SK-N-SH (cell line): ENCODE data around the gene TBKBP1. TPM values are rescaled to one million over a fixed set of nuclear protein-coding genes. Genes with fewer than 3 reads are reported as not detected.

Experiments used
- CTCF ChIA-PET: fragments of 300-600, 350-600 bp; formaldehyde crosslinking; extraction: SDS; loops from one replicate; lab custom pipeline; 2021; lab: Yijun Ruan, JAX
- POLR2A ChIA-PET: fragments of 350-600 bp; sonication (Branson Sonifier 250); formaldehyde crosslinking; extraction: SDS; loops from one replicate; lab custom pipeline; 2020; ENCODE audit warnings: antibody characterized with exemption, inconsistent platforms; lab: Yijun Ruan, JAX
- DNase-seq: peaks from one replicate; pipeline ENCODE4 v3.0.0; 2012
- H2AFZ ChIP-seq: fragments of 200-600 bp; sonication (generic); 2 replicates; pipeline ENCODE4 v1.8.1; 2016; ENCODE audit warnings: antibody characterized with exemption, mild to moderate bottlenecking, low read depth
- H3F3A ChIP-seq: fragments of 200-600 bp; sonication (generic); replicated peaks from 2 replicates; pipeline ENCODE3; 2016; ENCODE audit warnings: antibody characterized with exemption, mild to moderate bottlenecking; ENCODE audit not compliant: insufficient read depth
- H3K27ac ChIP-seq, 2 experiments: fragments of 200-500 bp in 1 of 2; fragments of 200-600 bp in 1 of 2; sonication (Bioruptor generic) in 1 of 2; sonication (generic), shearing (Covaris generic) in 1 of 2; 2 replicates each; pipeline versions ENCODE4 v1.5.1 to v1.6.1; 2014 to 2016; ENCODE audit warnings: low read depth in 2 of 2, inconsistent platforms in 1 of 2, low read length in 1 of 2, mild to moderate bottlenecking in 1 of 2, mixed read lengths in 1 of 2
- H3K27me3 ChIP-seq: fragments of 200-600 bp; sonication (generic), shearing (Covaris generic); 2 replicates; pipeline ENCODE4 v1.6.1; 2016; ENCODE audit warnings: mixed run types; ENCODE audit not compliant: insufficient read depth
- H3K36me3 ChIP-seq, 2 experiments: fragments of 200-500 bp in 1 of 2; fragments of 200-600 bp in 1 of 2; sonication (Bioruptor generic) in 1 of 2; sonication (generic) in 1 of 2; replicated peaks in 1 of 2; 2 replicates each; pipeline versions ENCODE3 to v1.5.1; 2014 to 2016; ENCODE audit warnings: low read length in 1 of 2, mild to moderate bottlenecking in 1 of 2; ENCODE audit not compliant: insufficient read depth in 2 of 2, control insufficient read depth in 1 of 2
- H3K4me1 ChIP-seq, 2 experiments: fragments of 200-500 bp in 1 of 2; fragments of 200-600 bp in 1 of 2; sonication (Bioruptor generic) in 1 of 2; sonication (generic), shearing (Covaris generic) in 1 of 2; 2 replicates each; pipeline versions ENCODE4 v1.5.1 to v1.6.1; 2014 to 2016; ENCODE audit warnings: low read depth in 1 of 2, low read length in 1 of 2, mixed run types in 1 of 2; ENCODE audit not compliant: insufficient read depth in 2 of 2, control insufficient read depth in 1 of 2
- H3K4me2 ChIP-seq: fragments of 200-600 bp; sonication (generic), shearing (Covaris generic); 2 replicates; pipeline ENCODE4 v1.6.1; 2017; ENCODE audit warnings: mixed run types
- H3K4me3 ChIP-seq, 2 experiments: fragments of 200-500 bp in 1 of 2; fragments of 200-600 bp in 1 of 2; sonication (Bioruptor generic) in 1 of 2; sonication (generic), shearing (Covaris generic) in 1 of 2; 2 replicates each; pipeline versions ENCODE4 v1.5.1 to v1.8.1; 2014 to 2016; ENCODE audit warnings: low read depth in 2 of 2, inconsistent platforms in 1 of 2, low read length in 1 of 2, mild to moderate bottlenecking in 1 of 2, mixed read lengths in 1 of 2, moderate library complexity in 1 of 2
- H3K79me2 ChIP-seq: fragments of 200-600 bp; sonication (generic); 2 replicates; pipeline ENCODE4 v1.8.1; 2017; ENCODE audit warnings: mild to moderate bottlenecking; ENCODE audit not compliant: insufficient read depth
- H3K9ac ChIP-seq: fragments of 200-600 bp; sonication (generic); 2 replicates; pipeline ENCODE4 v1.6.1; 2017; ENCODE audit warnings: mixed run types
- H3K9me2 ChIP-seq: fragments of 200-600 bp; sonication (generic); 2 replicates; pipeline ENCODE4 v1.6.1; 2017; ENCODE audit warnings: mixed run types
- H3K9me3 ChIP-seq: fragments of 200-600 bp; sonication (generic); 2 replicates; pipeline ENCODE4 v1.6.1; 2017; ENCODE audit warnings: mixed run types, mild to moderate bottlenecking, moderate library complexity
- H4K20me1 ChIP-seq: fragments of 200-600 bp; sonication (generic); 2 replicates; pipeline ENCODE4 v1.6.1; 2017; ENCODE audit warnings: mild to moderate bottlenecking, mixed run types; ENCODE audit not compliant: insufficient read depth
- CTCF ChIP-seq: fragments of 200-600 bp; sonication (generic); IDR thresholded peaks from 2 replicates; pipeline ENCODE4 v1.6.1; 2017; ENCODE audit warnings: antibody characterized with exemption, mild to moderate bottlenecking, moderate library complexity
- EP300 ChIP-seq, 2 experiments: IDR thresholded peaks; 2 replicates each; pipeline versions ENCODE4 v1.4.0 to v1.6.1; 2012; ENCODE audit warnings: borderline replicate concordance in 1 of 2, low read depth in 1 of 2, low read length in 1 of 2
- FOXM1 ChIP-seq: IDR thresholded peaks from 2 replicates; pipeline ENCODE4 v1.4.0; 2012; ENCODE audit warnings: low read depth, mild to moderate bottlenecking
- GABPA ChIP-seq: IDR thresholded peaks from 2 replicates; pipeline ENCODE4 v1.4.0; 2012; ENCODE audit warnings: low read depth, mild to moderate bottlenecking
- MAX ChIP-seq: IDR thresholded peaks from 2 replicates; pipeline ENCODE4 v1.4.0; 2012; ENCODE audit warnings: low read depth
- MEF2A ChIP-seq: IDR thresholded peaks from 2 replicates; pipeline ENCODE4 v1.4.0; 2012; ENCODE audit warnings: low read depth, borderline replicate concordance
- MXI1 ChIP-seq: IDR thresholded peaks from 2 replicates; pipeline ENCODE4 v1.6.1; 2012; ENCODE audit warnings: mild to moderate bottlenecking, low read depth, low read length, improper control_type of control experiment
- NFIC ChIP-seq: IDR thresholded peaks from 2 replicates; pipeline ENCODE4 v1.4.0; 2012; ENCODE audit warnings: borderline replicate concordance
- NRF1 ChIP-seq: IDR thresholded peaks from 2 replicates; pipeline ENCODE4 v1.6.1; 2012; ENCODE audit warnings: low read depth, mild to moderate bottlenecking, low read length
- PBX3 ChIP-seq: IDR thresholded peaks from 2 replicates; pipeline ENCODE4; 2012
- POLR2AphosphoS5 ChIP-seq: IDR thresholded peaks from 2 replicates; pipeline ENCODE4 v1.6.1; 2012; ENCODE audit warnings: low read depth, low read length
- RAD21 ChIP-seq: IDR thresholded peaks from 2 replicates; pipeline ENCODE4 v1.6.1; 2012; ENCODE audit warnings: mild to moderate bottlenecking, low read length
- RCOR1 ChIP-seq: fragments of 150-350 bp; IDR thresholded peaks from 2 replicates; pipeline ENCODE4 v1.6.1; 2017; ENCODE audit warnings: antibody characterized with exemption, low read length
- RFX5 ChIP-seq: IDR thresholded peaks from 2 replicates; pipeline ENCODE4 v1.6.1; 2012; ENCODE audit warnings: mild to moderate bottlenecking, improper control_type of control experiment, low read length
- SMC3 ChIP-seq: IDR thresholded peaks from 2 replicates; pipeline ENCODE4 v1.6.1; 2012; ENCODE audit warnings: low read depth, low read length, improper control_type of control experiment
- TCF12 ChIP-seq: IDR thresholded peaks from 2 replicates; pipeline ENCODE4 v1.4.0; 2012
- TEAD4 ChIP-seq: IDR thresholded peaks from 2 replicates; pipeline ENCODE4 v1.4.0; 2012; ENCODE audit warnings: mild to moderate bottlenecking, borderline replicate concordance; ENCODE audit not compliant: insufficient read depth
- USF1 ChIP-seq: IDR thresholded peaks from 2 replicates; pipeline ENCODE4 v1.4.0; 2012; ENCODE audit warnings: low read depth, borderline replicate concordance
- WGBS: methylation state at CpG from one replicate; pipeline ENCODE4 v1.1.6; 2017; ENCODE audit warnings: low lambda C conversion rate; 5-methylcytosine and 5-hydroxymethylcytosine counted together
- polyA plus RNA-seq, 3 experiments: library from polyadenylated mRNA; depleted of rRNA; stranded (reverse); fragments of >200 nt; gene quantifications; 2 replicates each; pipeline ENCODE4 v1.2.3, GENCODE V29; 2012

Gene TBKBP1
- polyA plus RNA-seq, 1 of the 3 experiments (the other 2 are of a cell fraction): 14.4 TPM

- Histone ChIP-seq H3K4me3 (no peak overlapping the region), H2AFZ (no peak overlapping the region), H3K27me3 (no peaks in the 10 kb centered on the region), H3K4me2 (no peak overlapping the region), H4K20me1 (peaks cover 47% of the 10 kb centered on the region), H3F3A (peaks cover 45% of the 10 kb centered on the region), H3K9me2 (no peaks in the 10 kb centered on the region), H3K9ac (no peak overlapping the region), H3K9me3 (no peaks in the 10 kb centered on the region), H3K36me3 (peaks cover 85 to 95% of the 10 kb centered on the region in 2 experiments), H3K4me1 (no peaks in the 10 kb centered on the region), H3K27ac (no peak overlapping the region), H3K79me2 (peaks cover 83% of the 10 kb centered on the region)
- CTCF ChIA-PET: interaction anchor here (0.7 to 1.5 kb wide), 3 partner anchors 9 to 152 kb away, joined by 3 to 4 read pairs (median 3); no protein-coding TSS in a partner anchor
- POLR2A ChIA-PET: interaction anchor here (0.6 to 1.0 kb wide), 2 partner anchors 9 to 31 kb away, joined by 3 read pairs; no protein-coding TSS in a partner anchor
- TF ChIP-seq USF1 (no peak), MEF2A (no peak), FOXM1 (no peak), TEAD4 (no peak), CTCF (no peak), RFX5 (no peak), NRF1 (no peak), EP300 (IDR thresholded peaks at IDR 0.05; ENCODE audit: borderline replicate concordance in 1 of 2, low read depth in 1 of 2, low read length in 1 of 2) (no peak), GABPA (no peak), SMC3 (no peak), RCOR1 (no peak), TCF12 (no peak), RAD21 (no peak), PBX3 (no peak), NFIC (no peak), POLR2AphosphoS5 (no peak), MXI1 (no peak), MAX (no peak)
- no peak for DNase-seq
- 36% methylated on average over 1 of the region's 1 CpG for WGBS
Measured at GRCh38 chr17:47670064-47670463, 23.9 kb upstream of the TBKBP1 start.
